SK-N-MC (cell line): Measurements from ENCODE around the gene TMPRSS4.

Experiments used
- DNase-seq: peaks from one replicate; pipeline ENCODE4 v3.0.0-alpha.2; 2011; ENCODE audit warnings: low read depth, low spot score
- H3K27ac ChIP-seq: fragments of 200-600 bp; sonication (generic); 2 replicates; pipeline ENCODE4 v1.5.1; 2016; ENCODE audit warnings: mixed run types
- H3K36me3 ChIP-seq: fragments of 200-600 bp; sonication (generic); 2 replicates; pipeline ENCODE4 v1.6.1; 2017; ENCODE audit warnings: antibody characterized with exemption, low read length, mixed read lengths; ENCODE audit not compliant: insufficient read depth
- H3K4me3 ChIP-seq: fragments of 200-600 bp; sonication (generic); 2 replicates; pipeline ENCODE4 v1.5.1; 2016
- H3K9ac ChIP-seq: fragments of 200-600 bp; sonication (generic); 2 replicates; pipeline ENCODE4 v1.8.0; 2017; ENCODE audit warnings: mixed run types, mixed read lengths; ENCODE audit not compliant: insufficient read length
- H3K9me3 ChIP-seq: fragments of 200-600 bp; sonication (generic); 2 replicates; pipeline ENCODE4 v1.6.1; 2017; ENCODE audit warnings: low read depth, mild to moderate bottlenecking, antibody characterized with exemption, low read length, moderate library complexity, mixed read lengths
- EZH2 ChIP-seq: fragments of 200-600 bp; sonication (generic); IDR thresholded peaks from one replicate; pipeline ENCODE4 v1.6.1; 2017; ENCODE audit warnings: antibody characterized with exemption
- FOXP2 ChIP-seq: optimal IDR thresholded peaks from 2 replicates; pipeline ENCODE3; 2011; ENCODE audit warnings: mild to moderate bottlenecking, moderate library complexity; ENCODE audit not compliant: insufficient read depth; ENCODE audit errors: extremely low read length, control extremely low read depth
- POLR2AphosphoS5 ChIP-seq: IDR thresholded peaks from 2 replicates; pipeline ENCODE4 v1.6.1; 2012; ENCODE audit warnings: mild to moderate bottlenecking, low read depth, low read length, borderline replicate concordance

Gene TMPRSS4

DNA sequence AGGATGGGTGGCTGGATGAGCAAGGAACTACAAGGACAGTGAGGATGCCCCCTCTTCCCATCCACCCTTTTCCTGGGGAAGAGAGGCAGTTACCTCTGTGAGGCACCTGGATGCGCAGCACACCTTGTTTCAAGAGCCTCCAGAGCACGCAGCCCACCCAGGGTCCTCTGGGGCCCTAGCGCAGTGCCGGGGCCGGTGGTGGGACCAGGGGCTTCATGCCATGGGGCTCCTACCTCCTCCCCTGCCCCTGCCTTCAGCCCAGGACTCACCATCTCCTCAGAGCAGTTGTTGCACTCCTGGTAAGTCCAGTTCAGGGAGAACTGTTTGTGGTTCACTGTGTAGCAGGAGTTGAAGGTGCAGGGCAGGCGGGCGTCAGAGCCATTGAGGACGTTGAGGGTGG, 91.4 kb downstream of the TMPRSS4 start:
- TF ChIP-seq FOXP2 (no peak), EZH2 (no peak), POLR2AphosphoS5 (no peak)
- Histone ChIP-seq H3K36me3 (no peaks in the 10 kb centered on the region), H3K9ac (no peak overlapping the region), H3K9me3 (no peaks in the 10 kb centered on the region), H3K27ac (no peak overlapping the region), H3K4me3 (no peak overlapping the region)
- DNase-seq, result no peak

DNA sequence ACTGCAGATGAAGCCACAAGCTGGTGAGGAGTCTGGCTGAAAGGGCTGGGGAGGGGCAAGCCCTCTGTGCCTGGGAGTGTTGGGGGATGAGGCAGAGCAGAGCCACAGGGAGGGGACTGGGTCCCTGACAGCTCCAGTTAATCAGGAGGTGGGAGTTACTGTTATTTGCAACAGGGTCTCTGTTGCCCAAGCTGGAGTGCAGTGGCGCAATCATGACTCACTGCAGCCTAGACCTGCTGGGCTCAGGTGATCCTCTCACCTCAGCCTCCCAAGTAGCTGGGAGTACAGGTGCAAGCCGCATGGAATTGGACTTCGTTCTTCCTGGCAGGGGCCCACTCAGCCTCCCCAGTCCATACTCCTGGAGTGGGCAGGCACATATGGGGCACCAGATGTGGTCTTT, 91.9 kb downstream of the TMPRSS4 start:
- no peaks in the 10 kb centered on the region for H3K36me3 ChIP-seq
- no peak for DNase-seq
- H3K27ac ChIP-seq, result no peak overlapping the region
- H3K9me3 ChIP-seq, result no peaks in the 10 kb centered on the region
- TF ChIP-seq FOXP2 (no peak), EZH2 (no peak), POLR2AphosphoS5 (no peak)
- H3K4me3 ChIP-seq, result no peak overlapping the region
- H3K9ac ChIP-seq, result no peak overlapping the region

DNA sequence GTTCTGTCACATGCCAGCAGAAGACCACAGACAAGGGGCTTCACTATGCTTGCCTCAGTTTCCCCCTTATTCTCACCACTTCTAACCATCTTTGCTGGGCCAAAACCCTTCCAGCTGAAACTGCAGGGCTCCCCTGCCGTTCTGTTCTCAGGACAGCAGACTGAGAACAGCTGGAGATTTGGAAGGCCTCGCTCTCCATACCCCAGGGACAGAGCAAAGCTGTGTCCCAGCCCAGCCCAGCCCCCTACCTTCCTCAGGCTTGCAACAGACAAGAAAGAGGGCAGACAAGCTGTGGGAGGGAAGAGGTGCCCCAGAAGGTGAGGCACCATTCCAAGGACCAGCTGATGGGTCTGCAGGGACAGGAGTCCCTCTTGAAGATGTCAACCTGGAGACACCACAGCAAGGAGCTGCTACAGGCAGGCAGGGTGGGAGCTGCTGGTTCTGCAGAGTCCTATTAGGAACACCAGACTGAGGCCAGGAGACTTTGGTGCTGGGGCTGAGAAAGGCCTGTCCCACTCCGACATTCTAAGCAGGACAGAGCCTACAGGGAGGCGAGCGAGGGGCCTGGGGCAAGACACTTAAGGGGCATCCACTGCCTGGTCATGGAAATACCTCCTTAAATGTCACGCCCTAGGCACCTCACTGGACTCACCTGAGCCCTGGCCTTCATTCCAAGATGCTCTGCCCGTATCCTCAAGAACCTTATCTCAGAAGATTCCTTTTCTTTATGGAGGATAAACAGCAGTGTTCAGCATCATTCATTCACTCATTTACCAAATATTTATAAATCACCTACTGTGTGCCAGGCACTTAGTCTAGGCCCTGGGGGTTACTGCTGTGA, 92.6 kb downstream of the TMPRSS4 start:
- no peak for TF ChIP-seq POLR2AphosphoS5
- TF ChIP-seq FOXP2, result no peak
- no peak for TF ChIP-seq EZH2
- no peaks in the 10 kb centered on the region for H3K9me3 ChIP-seq

DNA sequence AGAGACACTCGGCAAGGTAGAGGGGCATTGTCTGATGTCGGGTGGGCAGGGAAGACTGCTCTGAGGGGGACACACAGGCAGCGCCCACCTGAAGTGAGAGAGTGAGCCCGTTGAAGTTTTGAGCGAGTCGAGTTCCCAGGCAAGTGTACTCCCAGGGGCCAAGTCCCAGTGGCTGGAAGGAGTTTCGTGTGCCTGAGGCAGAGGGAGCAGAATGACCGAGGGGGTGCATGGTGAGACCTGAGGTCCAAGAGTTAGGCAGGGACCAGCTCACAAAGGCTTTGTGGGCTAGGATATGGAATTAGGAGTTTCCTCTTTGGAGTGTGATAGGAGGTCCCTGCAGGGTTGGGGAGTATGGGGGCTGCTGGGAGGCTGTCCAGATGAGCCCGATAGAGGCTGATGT, 93.4 kb downstream of the TMPRSS4 start:
- H3K27ac ChIP-seq, result no peak overlapping the region
- H3K9ac ChIP-seq, result no peak overlapping the region
- H3K4me3 ChIP-seq, result no peak overlapping the region
- H3K36me3 ChIP-seq, result no peaks in the 10 kb centered on the region
- H3K9me3 ChIP-seq, result no peaks in the 10 kb centered on the region
- DNase-seq, result no peak
- no peak for TF ChIP-seq FOXP2
- no peak for TF ChIP-seq EZH2
- TF ChIP-seq POLR2AphosphoS5, result no peak

More for the DNA sequence above, 92.6 kb downstream of the TMPRSS4 start:
- Histone ChIP-seq H3K27ac (no peak overlapping the region), H3K4me3 (no peak overlapping the region), H3K36me3 (no peaks in the 10 kb centered on the region), H3K9ac (no peak overlapping the region)
- no peak for DNase-seq

DNA sequence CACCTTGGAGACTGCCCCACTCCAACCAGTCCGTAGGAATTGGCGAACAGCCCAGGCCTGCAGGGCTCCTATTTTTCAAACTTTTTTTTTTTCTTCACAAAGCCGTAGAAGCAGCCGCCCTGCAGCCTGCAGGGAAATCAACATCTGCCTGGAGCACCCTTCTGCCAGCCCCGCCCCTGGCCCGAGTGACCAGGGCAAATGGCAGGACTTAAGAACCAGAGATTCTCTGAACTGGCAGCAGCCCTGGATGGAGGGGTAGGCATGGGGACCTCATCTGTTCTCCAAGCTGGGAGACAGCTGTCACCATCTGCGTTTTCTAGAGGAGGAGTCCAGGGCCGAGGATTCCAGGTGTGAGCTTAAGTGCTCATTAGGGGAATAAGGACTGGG, 94.0 kb downstream of the TMPRSS4 start:
- no peaks in the 10 kb centered on the region for H3K9me3 ChIP-seq
- H3K9ac ChIP-seq, result no peak overlapping the region
- no peak for DNase-seq
- no peaks in the 10 kb centered on the region for H3K36me3 ChIP-seq
- no peak for TF ChIP-seq FOXP2
- TF ChIP-seq POLR2AphosphoS5, result no peak
- TF ChIP-seq EZH2, result no peak
- no peak overlapping the region for H3K4me3 ChIP-seq
- no peak overlapping the region for H3K27ac ChIP-seq
